ENCODE measurements around the gene ZGPAT. TPM values are rescaled to one million over a fixed set of nuclear protein-coding genes. Genes with fewer than 3 reads are reported as not detected.

Gene ZGPAT
- total and polyA plus RNA-seq, 9 of the 15 experiments (the other 6 are each of a cell fraction or from before 2014, with no cell fraction given), result 0.14 to 26.6 (median 7.4) TPM

GRCh38 chr20:63678071-63678470 is 29.8 kb upstream of the ZGPAT start:
- peaks cover 77% of the 10 kb centered on the region; the same call in 2 of the 3 replicates for H3K36me3 ChIP-seq (ENCODE audit: control insufficient read depth, insufficient read depth, low read length)
- intact Hi-C loops (cut with micrococcal nuclease) (no loop called here), in situ Hi-C loops (cut with MboI) (no loop called here)
- H3K9me3 ChIP-seq (replicated peaks; ENCODE audit: control insufficient read depth, insufficient read depth, low read depth, low read length), result no peaks in the 10 kb centered on the region
- H3K9me1 ChIP-seq (ENCODE audit: control insufficient read depth, insufficient read depth, low read length), result no peaks in the 10 kb centered on the region
- WGBS (ENCODE audit: insufficient coverage, low coverage, missing lambda C conversion rate), result 80% methylated on average over 13 of the region's 13 CpGs
- no peaks in the 10 kb centered on the region for H3K79me2 ChIP-seq (ENCODE audit: control insufficient read depth, insufficient read depth, low read length)
- H3K4me2 ChIP-seq (ENCODE audit: insufficient read depth, low read length), result no peak overlapping the region
- peaks cover 0 to 26% of the 10 kb centered on the region in 2 experiments; a peak in 2 of 5 replicates for H3K4me1 ChIP-seq (replicated peaks in 1 of 2; ENCODE audit: control insufficient read depth in 2 of 2, insufficient read depth in 2 of 2, low read length in 2 of 2)
- H3K27me3 ChIP-seq (ENCODE audit: control insufficient read depth in 2 of 2, insufficient read depth in 2 of 2, low read length in 2 of 2), result no peaks in the 10 kb centered on the region
- ChIA-PET CTCF (ENCODE audit: low intra/inter-chr PET ratio) (no interaction called here), POLR2A (no interaction called here)
- no peaks in the 10 kb centered on the region for H4K20me1 ChIP-seq (replicated peaks; ENCODE audit: control insufficient read depth, insufficient read depth, low read length)
- no peak overlapping the region for H2AFZ ChIP-seq (ENCODE audit: low read depth, low read length)
- DNase-seq (ENCODE audit: extremely low read depth in 1 of 4, low spot score in 3 of 4) (no peak), ATAC-seq (no peak), FAIRE-seq (no peak)
- no TSS peak for BruUV-seq (replicated peaks)
- no peak overlapping the region for H3K27ac ChIP-seq (ENCODE audit: extremely low read depth, low read depth, low read length)
- no peak overlapping the region for H3K4me3 ChIP-seq
- 0 out of 4 replicates have a peak overlapping the region, but pooled peaks of 1 of the 2 experiments have one; percentile 17 for H3K9ac ChIP-seq (ENCODE audit: insufficient read depth in 1 of 2, low read depth in 2 of 2, low read length in 2 of 2)
- no peak for TF ChIP-seq MAFG (tag; conservative IDR thresholded peaks at IDR 0.05)
- no peak for TF ChIP-seq MTF1 (CRISPR knock-in tag; IDR thresholded peaks at IDR 0.05; ENCODE audit: borderline replicate concordance)
- no peak for TF ChIP-seq THRA (IDR thresholded peaks at IDR 0.05)
- no peak for TF ChIP-seq PBX2 (CRISPR knock-in tag; IDR thresholded peaks at IDR 0.05; ENCODE audit: low read depth)
- no peak for TF ChIP-seq PBX2 (tag; conservative IDR thresholded peaks at IDR 0.05; ENCODE audit: low read depth)
- no peak for TF ChIP-seq ZNF431 (CRISPR knock-in tag; IDR thresholded peaks at IDR 0.05)
- no peak for TF ChIP-seq CCAR2 (IDR thresholded peaks at IDR 0.05; ENCODE audit: low read depth, low read length)
- TF ChIP-seq DLX4 (CRISPR knock-in tag; IDR thresholded peaks at IDR 0.05), result no peak
- no peak for TF ChIP-seq CBFA2T2 (conservative IDR thresholded peaks at IDR 0.05)
- no peak for TF ChIP-seq RNF219 (CRISPR knock-in tag; IDR thresholded peaks at IDR 0.05)
- no peak for TF ChIP-seq ARID4B (CRISPR knock-in tag; IDR thresholded peaks at IDR 0.05)
- no peak for TF ChIP-seq SMARCA4 (IDR thresholded peaks at IDR 0.05)
